Measurements from ENCODE around the gene COQ8B.

The COQ8B gene

DNA sequence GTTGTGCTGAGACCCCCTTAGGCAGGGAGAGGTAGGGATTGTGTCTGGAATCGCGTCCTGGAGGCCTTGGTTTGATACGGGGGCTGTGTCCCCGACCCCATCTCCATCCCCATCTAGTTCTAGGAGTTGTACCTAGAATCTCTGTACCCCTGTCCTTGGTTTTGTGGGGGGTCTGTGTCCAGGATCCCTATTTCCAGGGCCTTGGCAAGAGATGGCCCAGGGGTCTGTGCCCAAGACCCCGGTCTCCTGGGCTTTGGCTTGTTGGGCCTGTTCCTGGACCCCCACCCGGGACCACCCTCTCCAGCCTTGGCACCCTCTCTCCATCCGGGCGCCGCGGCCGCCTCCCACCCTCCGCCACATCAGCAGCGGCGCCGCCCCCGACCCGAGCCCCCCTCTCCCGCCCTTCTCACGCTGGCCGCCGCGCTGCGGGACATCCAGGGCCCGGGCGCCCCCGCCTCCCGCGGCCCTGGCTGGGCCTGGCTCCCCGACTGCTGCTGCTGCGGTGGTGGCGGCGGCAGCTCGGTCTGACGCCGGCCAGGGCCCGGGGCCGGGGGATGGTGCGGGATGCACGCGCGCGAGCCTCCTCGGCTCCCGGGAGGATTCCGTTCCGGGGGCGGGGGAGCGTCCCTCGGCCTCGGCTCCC lies 26.5 kb downstream of the COQ8B start, which contains the start of gene NUMBL:
Gene NUMBL (minus strand): TSS at position 602 of the 643 bp plus-strand sequence. CDS start 168 bp downstream, at position 434.
- DNase-seq: no peak

GRCh38 chr19:40689339-40690049 lies 27.2 kb downstream of the COQ8B start:
- DNase-seq: peak; percentile 63

- no peak for DNase-seq
Measured at GRCh38 chr19:40688987-40689338, 27.7 kb downstream of the COQ8B start.

- no peak for DNase-seq
Measured at GRCh38 chr19:40688309-40688708, 28.4 kb downstream of the COQ8B start.

DNA sequence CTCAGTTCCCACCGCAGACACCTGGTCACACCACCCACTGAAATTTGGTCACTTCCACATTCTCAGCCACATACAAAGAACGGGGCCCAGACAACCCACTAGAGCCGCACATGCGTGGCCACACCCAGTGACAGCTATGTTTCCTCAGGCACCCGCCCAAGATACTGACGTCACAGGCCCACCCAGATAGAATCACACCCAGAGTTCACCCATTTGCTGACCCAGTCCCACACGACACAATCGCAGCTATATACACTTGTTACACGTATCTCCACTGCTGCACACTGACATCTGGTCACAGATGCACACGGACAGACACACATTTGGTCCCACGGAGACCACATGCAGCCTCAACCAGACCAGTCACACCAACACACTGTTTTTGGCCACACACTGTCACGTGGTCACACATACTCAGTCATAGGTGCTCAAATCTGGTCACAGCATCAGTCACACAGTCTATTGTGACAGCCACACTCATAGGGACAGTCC lies 29.1 kb downstream of the COQ8B start:
- peak; percentile 92 for DNase-seq

DNA sequence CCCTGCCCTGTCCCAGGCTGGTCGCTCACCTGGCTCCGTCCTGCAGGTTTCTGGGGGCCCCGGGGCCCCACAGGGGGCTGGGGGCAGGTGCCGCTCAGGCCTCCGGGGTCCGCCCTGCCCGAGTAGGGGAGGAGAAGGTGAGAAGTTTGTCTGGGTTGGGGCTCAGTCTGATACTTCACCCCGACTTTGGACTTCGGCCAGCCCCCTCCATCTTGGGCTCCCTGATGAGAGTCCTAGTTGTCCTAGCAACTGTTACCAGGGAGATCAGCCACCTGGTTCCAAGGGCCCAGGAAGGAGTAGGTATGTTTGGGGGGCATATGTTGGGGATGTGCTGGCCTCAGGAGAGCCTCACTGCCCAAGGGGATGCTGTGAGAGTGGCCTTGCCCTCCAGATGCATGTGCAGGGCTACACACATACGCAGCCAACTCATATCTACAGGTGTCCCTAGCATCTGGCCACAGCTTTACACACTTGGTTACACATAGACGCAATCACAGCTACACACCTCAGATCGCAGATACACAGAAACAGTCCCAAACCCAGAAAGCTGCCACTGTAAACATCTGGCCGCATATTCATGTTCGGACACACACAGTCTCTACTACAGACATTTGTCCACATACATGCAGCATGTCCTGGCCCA lies 29.7 kb downstream of the COQ8B start:
- DNase-seq: no peak

DNA sequence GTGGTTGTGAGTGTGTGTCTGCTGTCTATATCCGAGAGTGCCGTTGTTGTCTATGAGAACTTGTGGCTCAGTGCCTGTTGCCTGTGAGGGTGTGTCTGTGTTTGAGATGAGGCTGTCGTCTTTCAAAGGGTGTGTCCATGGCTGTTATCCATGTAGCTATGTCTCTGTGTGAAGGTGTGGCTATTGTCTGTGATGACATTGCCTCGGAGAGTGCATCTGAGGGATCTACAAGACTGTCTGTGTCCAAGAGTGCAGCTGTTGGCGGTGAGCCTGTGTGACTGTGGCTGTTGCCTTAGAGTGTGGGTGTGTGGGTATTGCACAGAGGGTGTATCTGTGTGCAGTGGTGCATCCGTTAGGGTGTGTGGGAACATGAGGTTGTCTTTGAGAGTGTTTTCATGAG lies 31.1 kb downstream of the COQ8B start:
- no peak for DNase-seq

- no peak for DNase-seq
Measured at GRCh38 chr19:40685016-40685526, 31.6 kb downstream of the COQ8B start.

GRCh38 chr19:40684280-40684679 lies 32.4 kb downstream of the COQ8B start:
- DNase-seq: no peak

GRCh38 chr19:40683437-40683836 lies 33.2 kb downstream of the COQ8B start:
- no peak for DNase-seq

GRCh38 chr19:40682431-40682964 lies 34.2 kb downstream of the COQ8B start:
- no peak for DNase-seq

GRCh38 chr19:40681039-40681438 lies 35.6 kb downstream of the COQ8B start:
- DNase-seq: no peak

- no peak for DNase-seq
Measured at GRCh38 chr19:40677156-40677555, 39.5 kb downstream of the COQ8B start.

DNA sequence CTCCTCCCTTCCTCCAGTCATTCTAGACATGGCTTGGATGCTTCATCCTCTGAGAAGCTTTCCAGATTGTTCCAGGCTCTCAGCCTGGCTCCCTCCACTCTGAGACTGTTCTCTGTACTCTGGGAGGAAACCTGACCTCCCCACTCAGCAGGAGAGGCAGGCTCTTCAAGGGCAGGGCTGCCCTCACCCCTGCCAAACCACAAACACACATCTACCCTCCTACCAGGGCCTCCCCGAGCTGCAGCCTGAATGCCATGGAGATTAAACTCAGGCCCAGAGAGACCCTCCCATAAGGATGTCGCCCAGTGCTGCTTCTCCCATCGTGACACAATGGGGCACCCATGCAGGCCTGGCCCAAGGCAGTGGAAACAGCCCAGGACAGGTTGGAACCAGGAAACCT lies 42.4 kb downstream of the COQ8B start:
- DNase-seq: no peak

GRCh38 chr19:40673397-40673796 lies 43.3 kb downstream of the COQ8B start:
- DNase-seq: no peak

DNA sequence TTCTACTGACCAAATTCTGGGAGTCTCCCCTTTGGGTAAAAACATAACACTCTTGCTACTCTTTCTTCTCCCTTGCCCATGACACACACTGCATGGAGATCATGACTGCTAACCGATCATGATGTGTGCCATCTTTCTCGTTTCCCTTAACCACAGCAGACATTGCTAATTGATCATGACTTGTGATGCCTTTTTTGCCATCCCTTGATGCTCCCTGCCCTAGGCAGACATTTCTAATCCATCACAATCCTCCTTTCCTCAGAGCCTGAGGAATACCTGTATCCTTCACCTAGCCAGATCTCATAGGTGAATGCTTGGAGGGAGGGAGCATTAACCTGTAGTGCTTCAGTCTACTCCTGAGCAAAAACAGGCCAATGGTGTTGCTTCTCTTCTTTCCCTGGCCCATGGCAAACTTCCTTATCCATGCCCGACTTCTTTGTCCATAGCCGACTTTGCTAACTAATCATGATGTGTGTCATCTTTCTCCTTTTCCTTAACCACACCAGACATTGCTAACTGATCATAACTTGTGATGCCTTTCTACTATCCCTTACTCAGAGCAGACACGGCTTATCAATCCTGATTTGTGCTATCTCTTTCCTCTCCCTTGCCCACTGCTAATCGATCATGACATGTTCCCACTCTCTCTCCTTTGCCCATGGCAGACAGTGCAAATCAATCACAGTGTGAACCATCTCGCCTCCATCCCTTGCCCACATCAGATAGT lies 44.0 kb downstream of the COQ8B start:
- DNase-seq: no peak

DNA sequence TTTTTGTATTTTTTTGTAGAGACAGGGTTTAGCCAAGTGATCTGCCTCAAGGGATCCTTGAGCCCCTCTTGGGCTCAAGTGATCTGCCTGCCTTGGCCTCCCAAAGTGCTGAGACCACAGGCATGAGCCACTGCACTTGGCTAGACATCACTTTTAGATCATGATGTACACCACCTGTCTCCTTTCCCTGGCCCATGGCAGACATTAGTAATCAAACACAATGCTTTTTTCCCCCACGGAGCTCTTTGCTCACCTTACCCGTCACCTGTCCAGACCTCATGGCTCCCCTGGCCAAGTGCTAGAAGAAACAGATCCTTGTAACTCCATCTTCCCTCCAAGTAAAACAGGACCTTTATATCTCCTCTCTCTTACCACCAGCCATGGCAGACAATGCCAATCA lies 44.6 kb downstream of the COQ8B start:
- no peak for DNase-seq

DNA sequence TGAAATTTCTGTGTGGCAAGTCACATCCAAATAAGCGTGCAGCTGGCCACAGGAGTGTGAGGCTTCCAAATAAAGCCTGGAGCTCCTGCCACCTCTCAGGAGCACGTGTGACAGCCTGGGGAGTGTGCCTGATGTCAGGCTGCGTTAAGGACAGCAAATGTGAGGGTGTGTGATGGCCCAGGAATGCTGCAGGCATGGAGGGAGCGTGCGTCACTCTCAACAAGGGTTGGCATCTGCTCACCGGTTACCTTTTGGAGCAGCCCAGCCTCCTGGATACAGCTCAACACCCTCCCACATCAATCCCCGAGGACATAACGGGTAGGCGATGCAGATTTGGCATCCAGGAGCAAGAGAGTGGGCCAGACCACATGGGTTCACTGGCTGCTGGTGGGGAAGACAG lies 45.3 kb downstream of the COQ8B start:
- no peak for DNase-seq

DNA sequence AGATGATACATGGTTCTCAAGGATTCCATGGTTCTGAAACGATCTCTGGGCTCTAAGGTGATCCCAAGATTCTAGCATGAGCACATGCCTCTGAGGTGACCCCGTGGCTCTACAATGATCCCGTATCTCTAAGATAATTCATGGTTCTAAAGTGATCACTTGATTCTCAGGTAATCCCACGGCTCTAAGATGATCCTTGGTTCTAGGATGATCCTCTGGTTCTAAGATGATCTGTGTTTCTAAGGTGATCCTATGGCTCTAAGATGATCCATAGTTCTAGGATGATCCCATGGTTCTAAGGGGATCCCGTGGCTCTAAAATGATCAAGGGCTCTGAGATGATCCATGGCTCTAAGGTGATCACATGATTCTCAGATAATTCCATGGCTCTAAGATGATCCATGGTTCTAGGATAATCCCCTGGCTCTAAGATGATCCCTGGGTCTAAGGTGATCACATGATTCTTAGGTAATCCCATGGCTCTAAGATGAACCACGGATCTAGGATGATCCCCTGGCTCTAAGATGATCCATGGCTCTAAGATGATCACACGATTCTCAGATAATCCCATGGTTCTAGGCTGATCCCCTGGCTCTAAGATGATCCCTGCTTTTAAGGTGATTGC lies 47.6 kb downstream of the COQ8B start:
- no peak for DNase-seq

DNA sequence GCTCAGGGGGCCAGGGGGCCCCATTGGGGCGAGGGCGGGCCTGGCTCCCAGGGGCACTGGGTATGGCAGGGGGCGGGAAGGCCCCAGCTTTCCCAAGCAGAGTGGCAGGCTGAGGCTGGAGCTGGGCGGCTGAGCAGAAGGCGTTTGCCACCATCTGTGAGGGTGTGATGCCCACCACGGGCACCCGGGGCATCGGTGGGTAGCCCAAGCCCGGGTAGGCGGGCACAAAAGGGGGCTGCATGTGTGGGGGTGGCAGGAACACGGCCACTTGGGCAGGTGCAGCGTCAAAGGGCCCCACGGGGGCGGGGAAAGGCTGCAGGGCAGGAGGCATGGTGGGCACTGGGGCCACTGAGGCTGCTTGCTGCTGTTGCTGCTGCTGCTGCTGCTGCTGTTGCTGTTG lies 49.1 kb downstream of the COQ8B start:
- no peak for DNase-seq

GRCh38 chr19:40666803-40667438 lies 49.8 kb downstream of the COQ8B start:
- DNase-seq: no peak
